HG02798 (cell line): ENCODE data around the gene SC5D.

Experiments used
- ATAC-seq: cut with Tn5 transposase; IDR thresholded peaks from one replicate; pipeline ENCODE4 v1.9.1; 2021; ENCODE audit warnings: mild to moderate bottlenecking; ENCODE audit not compliant: unreplicated experiment, poor library complexity

The SC5D gene

DNA sequence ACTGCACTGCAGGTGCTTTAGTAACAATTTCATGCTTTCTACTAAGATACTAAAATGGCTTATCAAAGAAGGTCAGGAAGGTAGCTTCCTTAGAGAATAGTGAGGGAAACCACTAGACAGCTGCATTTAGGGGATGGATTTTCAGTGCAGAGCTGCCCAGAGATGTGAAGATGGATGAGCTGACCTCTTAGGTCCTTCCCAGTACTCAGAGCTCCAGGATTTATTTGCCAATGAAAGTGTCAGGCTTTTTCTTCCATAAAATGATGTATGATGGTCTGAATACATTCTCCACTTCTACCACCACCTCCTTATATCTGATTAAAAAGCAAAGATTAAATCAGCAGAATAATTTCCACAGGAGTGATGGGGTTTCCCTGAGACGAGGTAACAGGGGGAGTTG, 35.0 kb downstream of the SC5D start:
- ATAC-seq = no peak

DNA sequence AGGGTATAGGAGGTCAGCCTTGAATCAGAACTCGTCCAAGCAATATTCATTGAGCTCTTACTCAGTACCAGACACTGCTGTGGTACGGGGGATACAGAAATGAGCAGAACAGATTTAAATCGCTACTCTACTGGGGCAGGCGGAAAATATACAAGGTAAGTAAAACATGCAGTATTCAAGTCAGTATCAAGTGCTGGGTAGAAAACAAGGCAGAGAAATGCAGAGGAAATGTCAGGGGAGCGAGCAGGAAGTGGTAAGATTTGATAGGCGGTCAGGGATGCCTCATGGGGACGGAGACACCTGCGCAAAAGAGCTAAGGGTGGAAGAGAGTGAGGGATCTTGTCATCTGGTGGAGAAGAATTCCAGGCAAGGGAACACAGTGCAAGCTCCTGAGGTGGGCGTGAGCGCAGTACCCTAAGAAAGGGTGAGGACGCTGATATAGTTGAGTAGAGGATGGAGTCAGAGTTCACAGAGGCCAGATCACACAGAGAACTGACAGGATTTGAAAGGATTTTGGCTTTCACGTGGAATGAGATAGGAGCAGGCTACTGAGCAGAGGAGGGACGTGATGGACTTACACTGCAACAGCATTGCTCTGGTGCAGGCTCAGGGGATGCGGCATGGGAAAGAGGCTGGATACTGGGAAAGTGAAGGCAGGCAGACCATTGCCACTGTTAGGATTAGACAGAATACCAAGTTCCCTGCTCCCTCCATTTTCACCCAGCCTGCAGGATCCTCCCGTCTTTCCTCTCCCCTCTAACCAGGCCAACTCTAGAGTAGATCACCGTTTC, 35.8 kb downstream of the SC5D start:
- ATAC-seq = no peak

DNA sequence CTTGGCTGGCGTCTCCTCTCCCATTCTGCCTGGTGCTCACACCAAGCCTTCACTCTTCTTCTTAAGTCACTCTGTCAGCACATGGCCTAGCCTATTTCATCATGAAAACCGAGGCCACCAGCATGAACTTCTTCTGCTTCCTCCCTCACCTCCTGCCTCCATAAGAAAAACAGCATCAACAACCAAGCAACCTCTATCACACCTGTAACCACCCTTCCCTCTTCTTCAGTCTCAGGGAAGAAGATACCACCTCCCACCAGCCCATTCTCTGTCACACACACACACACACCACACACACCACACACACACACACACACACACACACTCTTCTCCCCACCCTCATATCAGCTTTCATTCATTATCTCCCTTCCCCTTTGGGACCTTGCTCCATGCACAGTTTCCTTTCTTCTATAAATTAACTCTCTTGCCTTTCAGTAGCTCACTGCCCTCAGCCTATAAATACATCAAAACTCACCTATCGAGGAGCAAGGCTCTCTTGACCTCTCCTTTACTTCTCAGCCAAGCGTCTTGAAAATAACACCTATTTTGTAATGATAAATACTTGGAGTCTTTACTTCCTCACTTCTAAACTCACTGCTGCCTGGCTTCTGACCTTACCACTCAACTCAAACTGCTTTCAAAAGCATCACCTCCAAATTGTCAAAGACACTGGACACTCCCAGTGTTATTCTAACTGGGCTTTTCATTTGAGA, 36.6 kb downstream of the SC5D start:
- no peak for ATAC-seq

DNA sequence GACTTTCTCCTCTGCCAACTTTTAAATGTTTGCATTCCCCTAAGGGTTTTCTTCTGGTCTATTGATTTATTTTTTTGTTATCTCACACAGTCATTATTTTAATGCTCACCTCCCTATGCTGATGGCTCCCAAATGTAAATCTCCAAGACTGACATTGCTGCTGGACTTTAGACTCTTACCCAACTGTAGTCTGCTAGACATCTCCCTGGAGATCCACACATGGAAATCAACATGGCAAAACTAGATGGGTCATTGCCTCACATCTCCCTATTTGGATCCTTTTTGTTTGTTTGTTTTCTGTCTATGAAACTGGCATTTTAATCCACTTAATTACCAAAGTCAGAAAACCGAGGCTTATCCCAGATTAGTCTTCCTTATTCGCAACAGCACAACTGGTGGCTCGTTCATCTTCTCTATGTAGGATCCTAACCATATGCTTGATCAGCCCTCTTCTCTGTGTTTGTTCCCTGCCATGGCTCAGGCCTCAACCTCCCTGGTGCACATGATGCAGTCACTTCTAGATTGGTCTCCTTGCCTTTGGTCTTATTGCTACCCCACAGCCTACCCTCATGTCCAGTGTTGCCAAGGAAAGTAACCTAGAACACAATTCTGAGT, 37.3 kb downstream of the SC5D start:
- ATAC-seq = no peak

DNA sequence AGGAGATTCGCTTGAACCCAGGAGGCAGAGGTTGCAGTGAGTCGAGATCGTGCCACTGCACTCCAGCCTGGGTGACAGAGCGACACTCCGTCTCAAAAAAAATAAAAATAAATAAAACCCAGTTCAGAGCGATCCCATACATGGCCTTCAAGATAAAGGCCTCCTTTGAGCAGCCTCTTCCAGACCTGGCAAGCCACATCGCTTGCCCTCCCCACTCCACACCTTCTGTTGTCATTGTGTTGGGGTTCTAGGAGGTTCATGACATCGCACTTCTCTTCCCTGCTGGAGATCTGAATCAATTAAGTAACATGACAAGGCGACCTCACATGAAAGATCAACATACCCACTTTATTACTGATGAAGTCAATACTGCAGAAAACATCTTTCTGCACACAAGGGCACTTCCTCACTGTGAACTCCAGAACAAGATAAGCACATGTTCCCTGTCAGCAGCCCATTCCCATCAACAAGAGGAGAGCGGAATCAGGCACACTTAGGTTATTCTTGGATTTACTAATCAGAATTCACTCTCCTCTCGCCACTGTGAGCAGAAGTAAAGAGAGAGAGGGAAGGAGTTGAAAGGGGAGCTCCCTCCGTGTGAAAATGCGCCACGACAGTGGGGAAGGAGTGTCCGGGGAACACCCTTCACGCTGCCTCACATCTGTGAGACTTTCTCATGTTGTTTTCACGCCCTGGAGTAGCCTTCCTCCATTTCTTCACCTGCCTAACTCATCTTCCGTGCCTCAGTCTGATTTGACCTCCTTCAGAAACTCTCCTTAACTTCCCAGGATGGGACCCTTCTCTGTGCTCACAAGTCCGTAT, 38.3 kb downstream of the SC5D start:
- no peak for ATAC-seq

DNA sequence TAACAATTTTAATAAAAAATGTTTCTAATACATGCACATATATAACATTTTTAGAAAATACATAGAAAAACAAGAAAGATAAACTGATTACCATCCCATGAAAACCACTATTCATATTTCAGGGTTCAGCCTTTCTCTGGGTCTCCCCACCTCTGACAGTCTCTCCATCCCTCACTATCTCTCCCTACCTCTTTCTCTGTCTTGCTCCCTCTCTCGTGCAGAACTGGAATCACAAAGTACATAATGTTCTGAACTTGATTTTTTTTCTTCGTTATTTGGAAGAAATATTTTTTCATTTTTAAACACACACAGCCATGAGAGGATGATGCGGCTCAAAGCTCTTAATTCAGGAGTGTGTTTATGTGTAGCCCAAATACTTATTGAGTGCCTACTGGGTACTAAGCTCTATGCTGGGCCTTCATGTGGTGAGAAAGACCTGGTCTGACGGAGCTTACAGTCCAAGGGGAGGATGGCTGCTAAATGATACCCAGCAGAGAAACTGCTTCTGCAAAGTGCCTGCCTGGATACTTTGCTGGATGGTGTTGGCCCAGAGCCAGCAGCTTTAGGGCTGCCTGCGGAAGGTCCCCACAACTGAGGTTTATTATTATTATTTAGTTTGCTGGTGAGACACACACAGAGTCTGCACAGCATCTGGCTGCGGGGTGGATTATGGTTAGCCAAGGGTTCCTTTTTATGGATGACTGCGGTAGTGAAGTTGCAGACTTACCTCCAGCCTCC, 42.6 kb downstream of the SC5D start:
- no peak for ATAC-seq

DNA sequence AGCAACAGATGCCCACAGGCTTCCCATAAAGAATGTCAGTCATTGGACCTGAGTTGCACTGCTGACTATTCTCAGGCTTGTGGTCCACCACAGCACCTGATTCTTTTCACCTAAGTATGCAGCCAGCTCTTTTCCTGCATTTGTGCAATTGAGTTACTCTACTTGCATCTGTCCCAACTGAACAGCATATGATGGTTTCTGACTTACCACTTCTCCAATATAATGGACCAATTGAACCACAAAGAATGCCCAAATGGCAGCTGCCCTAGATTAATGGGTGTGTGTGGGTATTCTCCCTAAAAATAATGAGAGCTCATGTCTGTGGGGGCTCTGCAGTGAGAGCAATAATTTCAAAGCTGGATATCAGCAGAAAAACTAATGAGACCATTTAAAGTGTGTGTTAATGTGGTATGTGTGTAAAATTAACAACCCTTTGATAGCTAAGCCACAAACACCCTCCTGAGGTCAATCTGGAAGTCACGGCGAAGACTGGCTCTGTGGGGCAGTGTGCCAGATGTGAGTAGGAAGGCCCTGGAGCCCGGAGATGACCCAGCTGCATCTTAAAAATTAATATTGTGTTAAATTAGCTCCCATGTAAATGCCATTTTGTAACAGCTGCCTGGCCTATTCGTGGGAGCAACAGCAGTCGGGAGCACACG, 43.8 kb downstream of the SC5D start:
- no peak for ATAC-seq

DNA sequence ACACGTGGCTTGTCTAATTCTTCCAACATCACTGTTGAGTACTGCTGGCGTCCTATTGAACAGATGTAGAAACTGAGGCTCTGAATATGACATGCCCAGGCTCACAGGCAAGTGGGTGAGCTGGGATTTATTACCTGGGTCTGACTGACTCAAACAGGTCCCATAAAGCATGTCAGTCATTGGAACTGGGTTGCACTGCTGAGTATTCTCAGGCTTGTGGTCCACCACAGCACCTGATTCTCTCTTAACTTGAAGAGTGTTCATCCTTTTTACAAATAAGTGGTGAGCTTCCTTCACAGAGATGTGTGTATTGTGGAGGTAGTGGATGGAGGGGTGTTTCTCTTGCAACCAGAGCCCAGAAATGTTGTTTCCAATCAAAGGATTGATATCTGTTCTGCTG, 44.5 kb downstream of the SC5D start:
- ATAC-seq = peak; percentile 56

DNA sequence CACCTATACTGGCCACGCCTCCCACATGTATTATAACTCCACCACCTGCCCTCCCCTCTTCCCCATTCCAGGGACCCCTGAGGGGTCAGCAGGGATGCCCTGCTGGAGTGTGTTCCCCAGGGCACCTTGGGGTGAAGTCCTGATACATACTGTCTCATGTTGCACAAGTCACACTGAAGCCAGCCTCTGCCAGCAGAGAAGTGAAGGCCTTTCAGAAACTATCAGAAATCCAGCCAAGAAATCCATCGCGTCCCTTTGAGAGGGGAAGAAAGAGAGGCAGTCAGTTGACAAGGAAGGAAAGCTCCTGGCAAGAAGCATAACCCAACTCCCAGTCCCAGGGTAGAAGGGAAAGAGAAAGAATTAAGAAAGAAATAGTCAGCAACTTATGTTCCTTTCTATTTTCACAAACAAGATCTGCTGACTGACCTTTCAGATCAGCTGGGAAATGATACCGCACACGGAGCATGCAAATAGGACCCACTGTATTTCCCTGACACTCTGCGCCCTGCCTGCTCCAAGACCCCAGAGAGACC, 45.2 kb downstream of the SC5D start:
- peak; percentile 16 for ATAC-seq

DNA sequence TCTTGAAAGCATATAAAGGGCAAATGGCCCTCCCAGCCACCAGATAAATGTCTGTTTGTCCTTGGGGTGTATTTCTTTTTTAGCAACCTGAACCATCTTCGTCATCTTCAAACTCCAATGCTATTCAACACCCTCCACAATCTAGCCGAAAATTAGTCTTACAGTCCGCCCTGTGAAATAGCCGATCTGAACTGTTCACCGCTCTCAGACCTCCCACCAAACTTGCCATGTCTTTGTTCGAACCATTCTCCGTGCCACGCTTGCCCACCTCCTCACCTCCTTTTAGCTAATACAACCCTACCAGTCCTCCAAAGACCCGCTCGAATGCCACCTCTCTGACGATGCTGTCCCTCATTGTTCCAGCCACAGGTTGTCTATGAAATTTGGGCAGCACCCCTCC, 46.0 kb downstream of the SC5D start:
- no peak for ATAC-seq

DNA sequence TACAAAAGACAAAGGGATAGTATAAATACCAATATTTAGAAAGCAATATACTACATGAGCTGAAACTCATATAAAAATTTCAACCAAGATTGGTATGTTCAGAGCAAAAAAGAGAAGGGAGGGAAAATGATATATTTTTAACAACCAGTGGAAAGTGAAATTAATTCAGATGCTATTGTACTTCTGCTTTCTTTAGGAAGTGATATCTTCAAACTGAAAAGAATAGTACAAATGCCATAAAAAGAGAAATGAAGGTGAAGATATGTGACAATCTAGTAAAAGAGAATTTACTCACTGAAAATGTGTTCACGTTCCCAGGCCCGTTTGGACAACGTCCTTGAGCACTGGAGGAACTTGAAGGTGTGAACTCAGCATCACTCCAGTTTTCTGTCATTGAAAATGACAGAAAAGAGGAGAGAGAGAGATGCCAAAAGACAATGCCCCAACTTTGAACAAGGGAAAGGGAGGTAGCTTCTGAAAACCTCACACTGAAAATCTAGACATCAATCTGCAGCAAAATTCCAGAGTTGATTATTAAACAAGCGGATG, 47.5 kb downstream of the SC5D start:
- ATAC-seq = no peak

DNA sequence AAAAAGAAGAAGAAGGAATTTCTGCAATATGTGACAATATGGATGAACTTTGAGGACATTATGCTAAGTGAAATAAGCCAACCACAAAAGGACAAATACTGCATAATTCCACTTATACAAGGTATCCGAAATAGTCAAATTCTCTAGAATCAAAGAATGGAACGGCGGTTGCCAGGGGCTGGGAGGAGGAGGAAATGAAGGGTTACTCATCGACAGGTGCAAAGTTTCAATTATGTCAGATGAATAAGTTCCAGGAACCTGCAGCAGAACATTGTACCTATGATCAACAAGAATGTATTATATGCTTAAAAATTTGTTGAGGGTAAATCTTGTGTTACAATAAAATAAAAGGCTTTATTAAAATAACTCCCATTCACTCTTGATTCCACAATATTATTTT, 49.0 kb downstream of the SC5D start:
- ATAC-seq = no peak

DNA sequence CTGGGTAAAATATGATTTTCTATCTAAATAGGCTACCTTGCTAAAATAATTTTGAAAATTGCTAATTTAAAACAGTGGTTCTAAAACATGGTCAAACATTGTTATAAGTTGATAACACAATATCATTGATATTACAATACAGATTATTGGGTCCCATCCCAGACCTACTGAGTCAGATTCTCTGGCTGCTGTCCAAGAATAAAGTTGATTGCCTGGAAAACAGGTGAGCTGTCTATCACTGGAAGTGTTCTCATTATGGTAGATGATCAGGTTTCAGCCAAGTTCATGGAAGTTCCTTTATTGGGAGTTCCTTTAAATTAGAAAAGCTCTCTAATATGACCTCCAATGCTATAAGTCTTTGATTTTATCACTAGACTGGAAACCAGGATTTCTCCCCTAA, 52.3 kb downstream of the SC5D start:
- ATAC-seq = no peak

DNA sequence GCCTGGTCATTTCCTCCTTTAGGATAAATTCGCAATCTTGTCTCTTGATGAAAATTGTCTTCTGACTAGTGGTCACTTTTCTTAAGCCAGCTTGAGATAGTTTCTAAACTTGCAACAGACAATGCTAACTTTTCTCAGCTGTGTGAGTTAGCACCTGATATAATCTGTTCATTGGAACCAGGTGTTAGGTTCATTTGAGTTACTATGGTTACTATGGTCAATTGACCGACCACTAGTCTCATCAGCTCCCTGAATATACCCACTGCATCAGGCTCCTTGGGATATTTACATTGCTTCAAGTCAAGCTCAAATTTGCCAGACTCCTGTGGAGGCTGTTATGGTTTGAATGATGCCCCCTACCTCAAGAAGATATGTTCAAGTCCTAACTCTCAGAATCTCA, 54.5 kb downstream of the SC5D start:
- ATAC-seq = no peak

DNA sequence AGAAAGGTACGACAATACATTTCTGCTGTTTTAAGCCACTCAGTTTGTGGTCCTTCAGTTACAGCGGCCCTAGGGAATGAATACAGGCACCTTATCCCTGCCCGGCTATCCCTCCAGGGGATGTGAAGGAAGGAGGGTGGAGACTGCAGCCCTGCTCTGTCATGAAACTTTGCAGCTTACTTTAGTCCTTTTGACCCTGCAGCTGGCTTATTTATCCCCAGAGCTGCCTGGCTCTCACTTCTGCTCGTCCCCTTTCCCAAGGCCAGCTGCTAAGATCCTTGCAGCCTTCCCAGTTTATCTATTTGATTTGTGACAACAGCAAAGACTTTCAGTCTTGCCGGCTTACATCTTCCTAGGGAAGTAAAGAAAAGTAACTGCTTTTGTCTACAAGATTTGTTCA, 55.2 kb downstream of the SC5D start:
- ATAC-seq = no peak

DNA sequence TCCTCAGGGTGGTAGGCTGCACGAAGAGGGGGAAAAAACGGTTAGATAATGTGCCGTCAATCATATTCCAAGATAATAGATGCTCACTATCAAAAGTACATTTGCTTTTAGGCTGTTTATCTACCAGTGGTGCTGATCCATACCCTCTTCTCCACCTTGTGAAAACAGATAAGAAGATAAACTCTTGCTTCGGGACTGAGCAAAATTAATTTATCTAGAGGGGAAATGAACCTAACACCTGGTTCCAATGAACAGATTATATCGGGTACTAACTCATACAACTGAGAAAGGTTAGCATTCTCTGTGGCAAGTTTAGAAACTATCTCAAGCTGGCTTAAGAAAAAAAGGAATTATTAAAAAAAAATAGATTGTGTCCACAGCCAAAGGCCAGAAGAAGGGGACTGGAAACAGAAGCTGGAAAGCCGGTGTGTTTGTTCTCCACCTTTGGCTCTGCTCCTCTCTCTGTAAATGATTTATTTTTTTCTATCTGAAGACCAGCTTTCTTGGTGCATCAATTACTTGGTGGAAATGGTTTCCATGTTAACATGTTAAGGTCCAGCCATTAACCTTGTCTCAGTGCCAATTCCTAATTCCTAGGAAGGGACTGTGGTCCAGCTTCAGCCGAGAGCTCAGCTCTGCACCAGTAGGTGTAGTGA, 55.8 kb downstream of the SC5D start:
- no peak for ATAC-seq

DNA sequence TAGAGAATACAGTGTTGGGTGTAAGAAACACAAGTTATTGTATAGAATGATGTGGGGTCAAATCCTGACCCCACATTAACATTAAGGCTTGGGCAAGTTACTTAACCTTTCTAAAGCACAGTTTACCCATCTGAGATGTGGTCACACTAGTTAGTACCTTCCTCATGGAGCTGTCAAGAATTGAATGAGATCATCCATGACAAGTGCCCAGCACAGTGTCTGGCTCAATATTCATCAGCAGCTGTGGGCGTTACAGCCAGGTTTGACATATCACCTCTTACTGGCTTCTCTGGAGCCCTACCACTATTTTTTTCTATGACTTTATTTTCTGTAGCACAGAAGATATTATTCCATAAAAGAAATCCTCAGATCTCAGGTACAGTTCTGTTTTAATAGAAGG, 57.2 kb downstream of the SC5D start:
- ATAC-seq = no peak

DNA sequence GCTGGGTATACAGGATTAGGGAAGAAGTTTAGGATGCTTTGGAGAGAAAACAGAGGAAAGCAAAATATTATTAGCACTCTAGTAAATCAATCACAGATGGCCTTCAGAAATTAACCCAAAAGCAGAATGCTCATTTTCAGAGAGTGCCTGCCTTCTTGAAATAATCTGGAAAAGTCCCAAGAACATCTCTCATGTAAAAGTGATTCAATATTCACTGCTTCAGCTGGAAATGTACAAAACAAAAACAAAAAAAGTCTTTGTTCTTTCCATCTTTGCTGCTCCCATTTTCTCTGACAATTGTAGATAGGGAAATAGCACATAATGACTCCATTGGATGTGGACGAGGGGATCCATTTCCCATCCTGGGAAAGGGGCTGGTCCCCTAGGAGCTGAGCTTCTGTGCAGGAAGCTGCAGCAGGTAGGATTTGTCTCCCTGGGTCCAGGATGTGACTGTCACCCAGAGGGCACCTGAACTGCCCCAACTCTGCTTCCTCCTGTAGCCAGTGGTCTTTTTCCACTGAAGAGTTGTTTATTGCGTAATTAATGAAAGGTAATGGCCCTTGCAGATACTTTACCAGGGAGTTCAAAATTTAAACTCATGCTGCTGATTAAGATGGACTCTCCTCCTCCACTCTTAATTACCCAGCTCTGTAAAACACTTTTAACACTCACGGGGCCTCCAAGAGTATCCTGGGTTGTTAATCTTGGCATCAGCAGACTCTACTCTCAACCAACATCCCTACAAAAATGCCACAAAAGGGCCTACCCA, 57.9 kb downstream of the SC5D start:
- ATAC-seq = no peak
